ENCODE results near the gene PCDH9. TPM values are rescaled to one million over a fixed set of nuclear protein-coding genes. Genes with fewer than 3 reads are reported as not detected.

Gene PCDH9
- total and polyA plus RNA-seq, 2 of the 13 experiments (the other 11 are each of a cell fraction or from before 2014, with no cell fraction given), result 0.09 TPM; not detected in 1

- TF ChIP-seq NFIC (IDR thresholded peaks at IDR 0.05; ENCODE audit: low read length), result peak; percentile 76; the same call in 1 of the 2 replicates
- no peak for TF ChIP-seq ZNF383 (CRISPR knock-in tag; IDR thresholded peaks at IDR 0.05; ENCODE audit: borderline replicate concordance)
Measured at GRCh38 chr13:67224148-67224846, 5.8 kb downstream of the PCDH9 start (continued).

- Histone ChIP-seq H2AFZ (ENCODE audit: low read length) (no peak overlapping the region), H3K9me3 (ENCODE audit: low read length) (no peaks in the 10 kb centered on the region), H3K36me3 (replicated peaks in 1 of 2; ENCODE audit: control insufficient read depth in 1 of 2, insufficient read depth in 2 of 2, low read length in 2 of 2) (no peaks in the 10 kb centered on the region), H3K27ac (ENCODE audit: extremely low read length, insufficient read depth, low read length) (no peak overlapping the region), H3K4me1 (ENCODE audit: insufficient read depth, low read length) (no peaks in the 10 kb centered on the region), H3K4me3 (replicated peaks in 1 of 3; ENCODE audit: insufficient read depth in 1 of 3, low read depth in 2 of 3, low read length in 3 of 3) (no peak overlapping the region), H4K20me1 (ENCODE audit: insufficient read depth, low read length) (no peaks in the 10 kb centered on the region), H3K9ac (ENCODE audit: insufficient read depth, low read depth, low read length) (no peak overlapping the region), H3K27me3 (ENCODE audit: control insufficient read depth in 1 of 2, insufficient read depth in 2 of 2, low read length in 2 of 2) (peaks cover 1 to 22% of the 10 kb centered on the region in 2 experiments; a peak in 4 of 5 replicates), H3K4me2 (ENCODE audit: low read depth, low read length) (no peak overlapping the region), H3K79me2 (ENCODE audit: insufficient read depth, low read length) (no peaks in the 10 kb centered on the region)
- in situ Hi-C loops (cut with HindIII; ENCODE audit: extremely low pct_ligation_motif_present, low pct_unique_long_range_greater_than_20kb) (no loop called here), intact Hi-C loops (cut with micrococcal nuclease; ENCODE audit: unreplicated experiment) (loop anchor here (5.0 kb wide), 1 partner anchor 606 kb away; no protein-coding TSS in a partner anchor)
- DNase-seq (ENCODE audit: low spot score) (no peak), ATAC-seq (no peak), FAIRE-seq (no peak)
- BruUV-seq (replicated peaks), result no TSS peak
- WGBS (ENCODE audit: low lambda C conversion rate), result 0% methylated on average over 1 of the region's 1 CpG
- ChIA-PET CTCF (ENCODE audit: low intra/inter-chr PET ratio, low total read pairs) (interaction anchor here (0.7 kb wide), 1 partner anchor 604 kb away, joined by 3 read pairs; no protein-coding TSS in a partner anchor), POLR2A (no interaction called here)
- no peak for TF ChIP-seq NFYC (CRISPR knock-in tag; IDR thresholded peaks at IDR 0.05)
- no peak for TF ChIP-seq YY1 (IDR thresholded peaks at IDR 0.05; ENCODE audit: insufficient read depth, insufficient replicate concordance, low read depth, low read length)
- TF ChIP-seq TMF1 (CRISPR knock-in tag; IDR thresholded peaks at IDR 0.05; ENCODE audit: low read depth), result no peak
- TF ChIP-seq ZNF331 (CRISPR knock-in tag; IDR thresholded peaks at IDR 0.05), result no peak
- TF ChIP-seq, protein P1, sequence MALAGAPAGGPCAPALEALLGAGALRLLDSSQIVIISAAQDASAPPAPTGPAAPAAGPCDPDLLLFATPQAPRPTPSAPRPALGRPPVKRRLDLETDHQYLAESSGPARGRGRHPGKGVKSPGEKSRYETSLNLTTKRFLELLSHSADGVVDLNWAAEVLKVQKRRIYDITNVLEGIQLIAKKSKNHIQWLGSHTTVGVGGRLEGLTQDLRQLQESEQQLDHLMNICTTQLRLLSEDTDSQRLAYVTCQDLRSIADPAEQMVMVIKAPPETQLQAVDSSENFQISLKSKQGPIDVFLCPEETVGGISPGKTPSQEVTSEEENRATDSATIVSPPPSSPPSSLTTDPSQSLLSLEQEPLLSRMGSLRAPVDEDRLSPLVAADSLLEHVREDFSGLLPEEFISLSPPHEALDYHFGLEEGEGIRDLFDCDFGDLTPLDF (CRISPR knock-in tag; IDR thresholded peaks at IDR 0.05), result no peak
- TF ChIP-seq MATR3 (CRISPR knock-in tag; IDR thresholded peaks at IDR 0.05), result no peak
- TF ChIP-seq CEBPZ (IDR thresholded peaks at IDR 0.05; ENCODE audit: low read length), result no peak
- TF ChIP-seq MTERF4 (CRISPR knock-in tag; IDR thresholded peaks at IDR 0.05), result no peak
- no peak for TF ChIP-seq ZNF567 (CRISPR knock-in tag; IDR thresholded peaks at IDR 0.05; ENCODE audit: borderline replicate concordance)
- TF ChIP-seq ZNF597 (CRISPR knock-in tag; IDR thresholded peaks at IDR 0.05), result no peak
- no peak for TF ChIP-seq HES4 (CRISPR knock-in tag; IDR thresholded peaks at IDR 0.05; ENCODE audit: borderline replicate concordance)
Measured at GRCh38 chr13:67223742-67224141, 6.4 kb downstream of the PCDH9 start.
